Stromal cell of bone marrow (primary cell): ENCODE data around the gene SGTA.
"Not testable (repeated sequence)": the region's sequence is repeated elsewhere in the genome, so short reads cannot be mapped to it uniquely, and the experiment has no call there.

ENCODE experiments used
- DNase-seq: peaks from one replicate; pipeline ENCODE4 v3.0.0-alpha.2; 2012; ENCODE audit warnings: low read depth

The SGTA gene

DNA sequence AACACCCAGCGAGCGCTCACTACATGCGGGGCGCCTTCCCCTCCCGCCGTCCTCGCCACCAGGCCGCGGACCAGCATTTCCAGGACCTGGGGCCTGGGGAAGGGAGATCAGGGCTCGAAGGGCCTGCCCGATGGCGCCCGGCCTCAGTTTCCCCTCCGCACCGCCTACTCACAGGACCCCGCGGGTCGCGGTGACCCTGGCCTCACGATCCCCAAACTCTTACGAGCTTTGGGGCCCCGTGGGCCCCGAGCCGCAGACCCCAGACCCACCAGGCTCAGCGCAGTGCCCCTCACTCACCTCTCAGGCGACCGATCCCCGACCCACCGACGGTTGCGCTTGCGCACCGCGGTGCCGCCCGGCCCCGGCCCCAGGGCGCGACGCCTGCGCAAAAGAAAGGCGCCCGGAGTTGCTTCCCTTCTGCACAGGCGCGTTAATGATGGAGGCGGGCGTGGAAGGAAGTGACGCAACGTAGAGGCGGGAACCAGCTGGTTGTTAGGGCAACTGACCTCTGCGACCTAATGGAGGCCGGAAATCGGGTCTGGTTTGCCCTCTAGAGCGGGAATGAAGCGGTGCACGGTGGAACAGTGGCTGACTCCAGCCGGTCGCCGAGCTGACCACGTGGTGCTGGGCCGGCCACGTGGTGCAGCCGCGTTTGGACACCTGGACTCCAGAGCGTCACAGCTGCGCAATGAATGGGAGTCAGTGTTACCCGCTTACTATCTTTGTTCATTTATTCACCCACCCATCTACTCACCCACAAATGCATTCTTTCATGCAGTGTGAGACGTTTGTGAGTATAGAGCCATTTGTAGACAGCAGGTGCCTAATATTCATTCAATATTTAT, at the start of gene SGTA:
Gene SGTA, minus strand, starts transcription at position 338 of the 845 bp plus-strand sequence. CDS start 14,205 bp downstream, outside the sequence.
- DNase-seq, result peak; percentile 99

GRCh38 chr19:2827840-2828489, 44.9 kb upstream of the SGTA start:
- DNase-seq, result no peak

DNA sequence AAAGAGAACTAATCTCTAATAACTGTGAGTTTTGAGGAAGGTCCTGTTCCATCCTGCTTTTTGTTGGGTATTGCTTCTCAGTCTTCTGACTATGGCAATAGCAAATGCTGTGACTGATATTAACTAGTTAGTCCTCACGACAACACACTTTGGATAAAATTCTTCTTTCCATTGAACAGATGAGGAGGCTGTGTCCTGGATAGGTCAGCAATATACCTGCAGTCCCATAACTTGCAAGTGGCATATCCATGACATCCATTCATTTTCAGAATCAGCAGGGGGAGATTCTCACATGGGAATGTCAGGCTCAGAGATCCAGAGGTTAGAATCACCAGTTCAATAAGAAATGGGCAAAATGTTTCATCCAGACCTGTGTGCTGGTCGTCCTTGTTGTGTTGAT, 43.9 kb upstream of the SGTA start:
- no peak for DNase-seq

- DNase-seq, result no peak
Measured at GRCh38 chr19:2824129-2824528, 41.1 kb upstream of the SGTA start.

GRCh38 chr19:2823646-2824045, 40.6 kb upstream of the SGTA start:
- DNase-seq, result no peak

GRCh38 chr19:2822846-2823245, 39.8 kb upstream of the SGTA start:
- no peak for DNase-seq

GRCh38 chr19:2820112-2820702, 37.1 kb upstream of the SGTA start:
- DNase-seq, result no peak

GRCh38 chr19:2819540-2820111, 36.6 kb upstream of the SGTA start, which contains the start of gene ZNF554:
ZNF554 (plus strand) TSS chr19:2819868; CDS start chr19:2820072, 204 bp downstream.
- DNase-seq, result peak; percentile 86

DNA sequence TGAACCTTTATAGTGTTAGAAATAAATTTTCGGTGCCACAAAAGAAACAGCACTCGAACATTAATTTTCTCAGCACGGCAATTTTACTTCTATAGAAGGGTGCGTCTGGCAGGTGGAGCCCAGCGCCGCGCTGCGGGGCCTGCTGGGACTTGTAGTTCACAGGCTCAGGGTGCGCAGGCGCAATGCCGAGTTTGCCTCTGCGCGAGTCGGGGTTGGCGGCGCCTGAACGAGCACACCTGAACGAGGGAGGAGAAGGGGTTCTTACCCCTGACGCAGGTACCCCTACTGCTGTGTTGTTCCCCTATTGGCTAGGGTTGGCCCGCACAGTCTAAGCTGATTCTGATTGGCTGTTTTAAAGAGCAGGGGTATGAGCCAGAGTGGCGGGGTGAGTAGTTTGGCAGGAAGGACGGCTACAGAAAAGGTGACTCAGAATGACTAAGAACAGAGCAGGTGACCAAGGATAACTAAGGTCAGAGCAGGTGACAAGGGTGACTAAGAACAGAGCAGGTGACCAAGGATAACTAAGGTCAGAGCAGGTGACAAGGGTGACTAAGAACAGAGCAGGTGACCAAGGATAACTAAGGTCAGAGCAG, 34.3 kb upstream of the SGTA start:
- DNase-seq, result not testable (repeated sequence)

GRCh38 chr19:2816641-2817040, 33.6 kb upstream of the SGTA start:
- no peak for DNase-seq

DNA sequence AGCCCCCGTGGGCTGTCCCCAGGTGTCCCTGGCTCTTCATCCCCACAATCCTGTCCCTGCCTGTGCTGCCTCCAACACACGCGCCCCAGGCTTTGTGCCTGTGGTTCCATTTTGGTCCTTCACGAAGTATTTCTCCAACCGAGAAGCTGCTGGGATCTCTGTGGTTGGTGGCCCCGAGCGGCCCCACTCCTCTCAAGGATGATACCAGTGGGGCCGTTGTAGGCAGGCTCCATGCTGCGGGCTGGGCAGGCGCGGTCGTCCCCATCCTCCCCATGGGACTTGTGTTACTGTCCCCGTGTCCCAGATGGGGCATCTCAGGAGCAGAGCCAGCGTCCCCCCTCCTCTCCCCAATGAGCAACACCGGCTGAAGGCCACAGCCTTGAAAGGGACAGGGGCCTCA, 32.9 kb upstream of the SGTA start:
- DNase-seq, result no peak

GRCh38 chr19:2815191-2815614, 32.1 kb upstream of the SGTA start:
- no peak for DNase-seq

DNA sequence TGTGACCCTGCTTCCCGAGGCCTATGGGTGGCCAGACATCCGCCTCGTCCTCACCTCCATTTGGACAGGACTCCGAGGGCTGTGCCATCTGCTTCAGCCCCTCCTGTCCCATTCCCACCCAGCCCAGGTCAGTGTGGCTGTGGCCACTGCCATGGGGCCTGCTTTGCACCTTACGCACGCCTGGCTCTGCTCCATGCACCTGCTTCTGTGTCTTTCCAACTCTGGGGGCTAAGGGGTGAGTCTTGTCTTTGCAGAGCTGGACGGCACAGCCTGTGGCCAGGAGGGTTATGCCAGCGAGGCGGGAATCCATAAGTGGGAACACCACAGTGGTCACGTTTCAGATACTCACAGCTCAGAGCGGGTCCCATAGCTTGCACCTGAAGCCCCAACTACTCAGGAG, 31.4 kb upstream of the SGTA start:
- DNase-seq, result no peak

DNA sequence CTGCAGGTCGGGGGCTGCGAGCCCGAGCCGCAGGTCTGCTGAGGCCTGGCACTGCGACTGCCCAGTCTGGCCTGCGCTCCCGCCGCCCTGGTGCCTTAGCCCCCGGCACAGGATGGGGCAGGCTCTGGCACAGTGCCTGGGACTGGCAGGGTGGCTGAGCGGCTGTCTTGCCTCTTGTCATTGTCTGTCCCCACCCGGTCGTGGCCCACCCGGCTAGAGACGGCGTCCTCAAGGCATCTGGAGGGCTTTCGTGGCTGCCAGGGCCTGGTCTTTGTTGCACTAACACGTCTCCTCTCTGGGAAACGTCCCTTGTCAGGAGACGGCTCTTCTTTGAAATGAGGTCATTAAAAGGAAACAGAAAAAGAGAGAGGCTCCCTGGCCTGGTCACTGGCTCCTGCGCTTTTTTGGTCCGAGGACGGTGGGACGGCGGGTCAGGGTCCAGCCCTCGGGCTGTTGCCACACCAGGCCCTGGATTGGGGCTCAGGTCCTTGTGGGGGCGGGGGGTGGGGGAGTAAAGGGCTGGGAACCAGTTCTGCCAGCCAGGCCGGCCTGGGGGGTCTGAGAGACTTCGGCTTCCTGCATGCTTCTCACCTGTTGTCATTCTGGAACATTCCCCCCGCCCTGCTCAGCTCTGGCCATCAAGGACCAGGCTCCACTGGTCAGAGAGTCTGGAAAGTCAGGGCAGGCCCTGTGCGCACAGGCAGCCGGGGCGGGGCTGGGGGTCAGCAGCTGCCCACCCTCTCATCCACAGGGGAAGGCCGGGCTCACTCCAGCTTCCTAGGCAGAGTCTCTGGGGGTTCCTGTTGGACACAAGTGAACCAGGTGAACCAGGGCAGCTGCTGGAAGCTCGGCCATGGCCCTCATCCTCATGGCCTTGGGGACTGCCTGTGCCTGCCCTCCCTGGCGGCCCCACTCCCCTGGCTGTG, 30.4 kb upstream of the SGTA start:
- no peak for DNase-seq

GRCh38 chr19:2812414-2813234, 29.6 kb upstream of the SGTA start:
- no peak for DNase-seq

DNA sequence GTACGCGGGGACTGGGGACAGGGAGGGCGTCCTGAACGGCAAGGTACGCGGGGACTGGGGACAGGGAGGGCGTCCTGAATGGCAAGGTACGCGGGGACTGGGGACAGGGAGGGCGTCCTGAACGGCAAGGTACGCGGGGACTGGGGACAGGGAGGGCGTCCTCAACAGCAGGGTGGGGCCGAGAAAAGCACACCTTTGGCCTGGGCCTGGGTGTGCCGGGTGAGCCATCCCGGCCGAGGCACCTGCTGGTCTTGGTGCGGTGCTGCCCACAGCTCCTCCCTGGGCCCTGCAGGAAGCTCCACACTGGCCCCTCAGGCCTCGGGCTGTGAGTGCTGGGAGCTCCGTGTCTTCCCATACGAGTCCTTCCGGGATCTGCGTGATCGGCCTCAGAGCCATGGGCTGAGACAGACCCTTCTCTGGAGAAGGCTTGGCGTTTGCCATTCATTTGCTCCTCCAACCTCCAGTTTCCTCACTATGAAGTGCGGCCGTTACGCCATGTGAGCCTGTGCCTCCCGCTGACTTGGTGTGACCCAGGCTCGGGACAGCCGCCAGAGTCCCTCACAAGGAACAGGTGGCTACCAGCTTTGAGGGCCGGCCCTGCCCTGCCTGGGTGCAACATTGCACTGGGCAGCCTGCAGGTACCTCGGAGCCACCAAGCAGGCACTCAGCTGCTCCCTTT, 28.8 kb upstream of the SGTA start:
- no peak for DNase-seq

DNA sequence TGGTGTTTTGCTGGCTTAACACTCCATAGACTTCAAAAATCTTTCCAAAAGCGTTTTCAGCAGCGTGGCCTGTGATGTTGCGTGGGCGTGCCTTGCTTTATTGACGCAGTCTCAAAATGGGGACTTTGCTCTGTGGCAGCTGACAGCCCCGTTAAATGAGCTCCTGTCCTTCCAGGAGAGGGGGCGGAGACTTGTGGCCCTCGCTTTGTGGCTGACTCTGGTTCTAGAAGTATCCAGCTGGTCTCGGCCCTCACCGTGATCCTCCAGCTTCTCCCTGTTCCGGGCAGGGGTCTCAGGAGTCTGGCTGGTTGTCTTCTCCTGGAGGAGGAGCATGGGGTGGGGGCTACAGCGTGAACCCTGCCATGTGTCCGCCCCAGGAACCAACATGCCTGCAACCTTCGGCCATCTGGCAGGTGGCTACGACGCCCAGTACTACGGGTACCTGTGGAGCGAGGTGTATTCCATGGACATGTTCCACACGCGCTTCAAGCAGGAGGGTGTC, 28.2 kb upstream of the SGTA start:
- DNase-seq, result no peak

GRCh38 chr19:2810141-2811091, 27.3 kb upstream of the SGTA start:
- no peak for DNase-seq
